SKM-1 treated with dmso at 0.1 percent for 144 hours (cell line): Measurements from ENCODE around the gene SND1.
"Not testable (repeated sequence)": the region's sequence is repeated elsewhere in the genome, so short reads cannot be mapped to it uniquely, and the experiment has no call there.

Source experiments
- DNase-seq: peaks from one replicate; lab custom pipeline; 2025; ENCODE audit not compliant: unreplicated experiment; lab: John Stamatoyannopoulos, UW

Gene SND1

GRCh38 chr7:127652333-127653248, 597 bp downstream of the SND1 start:
- DNase-seq = no peak

DNA sequence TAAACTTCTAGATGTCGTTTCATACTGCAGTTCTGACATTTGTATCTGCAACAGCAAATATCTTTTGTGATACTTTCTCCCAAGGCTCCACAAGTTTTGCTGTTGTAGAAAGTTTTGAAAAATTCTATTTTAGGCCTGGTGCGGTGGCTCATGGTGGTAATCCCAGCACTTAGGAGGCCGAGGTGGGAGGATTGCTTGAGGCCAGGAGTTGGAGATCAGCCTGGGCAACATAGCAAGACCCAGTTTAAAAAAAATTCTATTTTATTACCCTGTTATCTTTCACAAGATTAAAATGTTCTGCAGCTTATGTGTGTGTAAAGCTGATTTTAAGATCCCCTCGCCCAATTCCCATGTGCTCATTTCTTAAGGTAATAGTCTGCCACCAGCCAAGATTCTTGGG, 1.4 kb downstream of the SND1 start:
- no peak for DNase-seq

DNA sequence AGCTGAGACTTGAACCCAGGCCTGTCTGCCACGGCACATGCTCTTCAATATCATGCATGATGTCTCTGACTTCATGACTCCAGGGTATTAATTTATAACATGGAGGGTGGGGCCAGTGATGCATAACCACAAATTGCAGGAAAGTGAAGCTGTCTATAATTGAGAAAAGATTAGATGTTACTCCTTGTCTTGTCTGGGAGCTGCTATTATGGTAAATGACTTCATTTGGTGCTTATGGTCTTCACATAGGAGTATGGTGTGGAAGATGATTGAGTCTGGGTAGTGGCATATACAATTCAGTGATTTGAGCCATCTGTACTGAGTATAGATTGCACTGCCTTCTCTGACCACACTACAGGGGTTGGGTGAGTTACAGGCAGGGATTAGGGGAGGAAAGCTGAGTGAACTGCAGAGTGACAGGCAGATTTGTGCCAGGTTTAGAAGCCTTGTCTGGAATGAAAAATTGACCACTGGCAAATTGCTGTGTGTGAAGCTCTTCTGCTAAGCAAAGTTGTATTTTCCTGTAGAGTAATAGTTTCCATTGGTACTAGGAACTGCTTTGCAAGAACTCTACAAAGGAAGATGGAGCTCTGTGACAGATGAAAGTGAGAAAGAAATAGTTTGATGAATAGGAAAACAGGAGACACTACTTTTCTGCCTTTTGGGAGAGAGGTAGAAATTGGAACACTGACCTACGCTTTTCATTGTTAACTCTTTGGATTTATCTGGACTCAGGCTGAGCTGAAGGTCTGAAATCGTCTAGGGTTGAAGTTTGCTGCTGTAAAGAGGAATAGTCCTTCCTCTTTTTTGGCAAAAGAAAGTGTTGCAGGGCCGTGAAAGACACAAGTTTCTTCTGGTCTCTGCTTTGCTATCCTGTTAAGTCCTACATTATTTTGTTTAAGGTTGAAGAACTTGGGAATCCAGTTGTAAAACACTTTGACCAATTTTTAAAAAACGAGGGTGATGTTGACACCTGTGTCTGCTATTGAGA, 2.7 kb downstream of the SND1 start:
- DNase-seq = peak; percentile 12

GRCh38 chr7:127655720-127656119, 3.7 kb downstream of the SND1 start:
- DNase-seq = no peak

GRCh38 chr7:127657500-127657899, 5.5 kb downstream of the SND1 start:
- no peak for DNase-seq

- DNase-seq = no peak
These were observed 7.1 kb downstream of the SND1 start for GRCh38 chr7:127658970-127659630.

- DNase-seq = no peak
These were observed 13.9 kb downstream of the SND1 start for GRCh38 chr7:127665922-127666321.

DNA sequence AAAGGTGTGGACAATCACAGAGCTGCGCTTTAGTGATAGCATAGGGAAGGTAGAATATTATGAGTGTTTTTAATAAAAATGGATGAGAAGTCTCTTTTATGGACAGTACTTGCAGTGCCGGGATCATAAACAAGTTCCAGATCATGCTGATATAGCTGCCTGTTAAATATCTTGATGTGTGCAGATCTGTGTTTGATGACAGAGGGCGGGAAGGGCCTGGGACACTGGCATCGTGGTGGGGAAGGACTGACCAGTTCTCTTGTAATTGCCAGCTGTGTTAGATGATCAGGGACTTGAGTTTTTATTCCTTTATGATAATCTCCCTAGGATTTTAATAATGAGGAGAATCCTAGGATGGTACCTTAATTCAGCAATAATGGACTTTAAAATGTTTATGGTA, 14.6 kb downstream of the SND1 start:
- DNase-seq = no peak

DNA sequence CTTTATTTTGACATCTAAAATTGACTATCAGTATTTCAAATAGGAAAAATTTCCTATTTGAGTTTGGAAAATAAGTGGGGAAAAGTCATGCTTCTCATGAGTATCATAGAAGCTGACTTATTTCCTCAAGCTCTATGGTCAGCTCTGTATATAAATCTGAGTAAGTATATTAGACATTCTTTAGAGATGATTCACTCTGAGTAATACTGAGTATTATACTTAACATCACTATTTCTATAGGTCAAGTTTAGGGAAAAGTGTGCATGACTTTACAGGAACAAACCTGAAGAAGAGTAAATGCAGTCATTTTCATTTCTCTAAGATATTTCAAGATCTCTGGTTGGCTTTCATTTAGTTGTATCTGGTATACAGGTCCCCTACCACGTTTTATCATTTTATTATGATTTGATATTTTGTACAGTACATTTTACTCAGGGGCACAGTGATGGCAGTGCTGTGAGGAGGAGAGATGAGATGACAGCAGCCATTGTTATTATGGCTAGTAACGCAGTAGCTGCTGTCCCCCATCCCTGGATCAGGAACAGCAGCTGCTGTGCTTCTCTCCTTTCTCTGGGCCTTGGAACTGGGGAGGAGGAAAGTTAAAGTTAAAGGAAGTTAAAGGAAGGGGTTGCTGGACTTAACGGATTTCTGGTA, 15.2 kb downstream of the SND1 start:
- DNase-seq = no peak

DNA sequence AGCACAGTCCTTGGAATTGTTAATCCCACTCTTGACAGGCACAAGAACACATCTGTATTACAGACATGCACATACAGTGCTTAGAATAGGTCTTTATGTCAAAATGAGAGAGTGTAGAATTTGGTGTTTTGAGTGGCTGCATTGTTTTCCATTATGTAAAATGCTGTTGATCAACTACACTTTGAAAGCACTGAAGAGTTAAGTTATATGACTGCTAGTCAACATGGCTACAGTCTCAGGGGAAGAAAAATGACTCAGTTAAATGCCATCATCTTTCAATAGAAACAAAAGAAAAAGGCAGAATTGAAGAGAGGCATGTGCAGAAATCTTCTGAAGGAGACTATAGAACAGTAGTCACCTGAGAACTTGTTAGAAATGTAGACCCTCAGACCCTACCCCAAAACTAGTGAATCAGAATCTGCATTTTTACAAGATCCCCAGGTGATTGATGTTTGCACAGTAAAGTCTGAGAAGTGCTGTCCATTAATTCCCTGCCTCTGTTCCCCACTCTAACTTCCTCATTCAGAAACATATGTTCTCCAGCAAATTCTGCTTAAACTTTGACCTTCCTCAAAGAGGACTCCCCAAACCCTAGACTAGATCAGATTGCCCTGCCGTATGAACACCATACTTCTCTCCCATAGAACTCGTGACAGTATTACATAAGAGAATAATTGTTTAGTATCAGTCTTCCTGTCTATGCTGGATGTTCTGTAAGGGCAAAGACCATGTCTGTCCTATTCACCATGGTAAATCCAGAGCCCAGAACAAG, 16.0 kb downstream of the SND1 start:
- DNase-seq = peak; percentile 3

- DNase-seq = no peak
These were observed 19.3 kb downstream of the SND1 start for GRCh38 chr7:127671341-127671740.

- no peak for DNase-seq
These were observed 21.9 kb downstream of the SND1 start for GRCh38 chr7:127673902-127674301.

DNA sequence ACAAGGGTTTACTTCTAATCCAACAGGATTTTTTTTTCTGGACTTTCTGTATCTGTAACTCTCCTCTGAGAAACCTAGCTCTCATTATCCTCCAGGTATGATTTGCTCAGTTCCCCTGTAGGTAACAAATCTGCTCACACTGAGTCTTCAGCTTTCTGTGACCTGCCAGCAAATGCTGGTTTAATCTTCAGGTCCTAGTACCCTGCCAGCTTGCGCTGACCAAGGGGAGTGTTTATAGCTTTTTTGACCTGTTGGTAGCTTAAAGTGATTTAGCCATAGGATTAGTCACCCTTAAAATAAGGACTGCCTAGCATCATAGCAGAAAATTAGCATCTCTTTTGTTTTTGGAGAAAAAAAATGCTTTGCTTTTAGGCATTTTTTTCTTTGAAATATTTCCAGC, 22.4 kb downstream of the SND1 start:
- DNase-seq = no peak

DNA sequence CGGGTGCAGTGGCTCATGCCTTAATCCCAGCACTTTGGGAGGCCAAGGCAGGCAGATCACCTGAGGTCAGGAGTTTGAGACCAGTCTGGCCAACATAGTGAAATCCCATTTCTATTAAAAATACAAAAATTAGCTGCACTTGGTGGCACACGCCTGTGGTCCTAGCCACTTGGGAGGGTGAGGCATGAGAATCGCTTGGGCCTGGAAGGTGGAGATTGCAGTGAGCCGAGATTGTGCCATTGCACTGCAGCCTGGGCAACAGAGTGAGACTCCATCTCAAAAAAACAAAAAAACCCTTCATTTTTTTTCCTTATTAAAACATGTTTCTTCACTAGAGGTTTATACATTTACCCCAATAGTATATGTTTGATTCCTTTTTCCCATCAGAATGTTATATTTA, 22.9 kb downstream of the SND1 start:
- DNase-seq = not testable (repeated sequence)

DNA sequence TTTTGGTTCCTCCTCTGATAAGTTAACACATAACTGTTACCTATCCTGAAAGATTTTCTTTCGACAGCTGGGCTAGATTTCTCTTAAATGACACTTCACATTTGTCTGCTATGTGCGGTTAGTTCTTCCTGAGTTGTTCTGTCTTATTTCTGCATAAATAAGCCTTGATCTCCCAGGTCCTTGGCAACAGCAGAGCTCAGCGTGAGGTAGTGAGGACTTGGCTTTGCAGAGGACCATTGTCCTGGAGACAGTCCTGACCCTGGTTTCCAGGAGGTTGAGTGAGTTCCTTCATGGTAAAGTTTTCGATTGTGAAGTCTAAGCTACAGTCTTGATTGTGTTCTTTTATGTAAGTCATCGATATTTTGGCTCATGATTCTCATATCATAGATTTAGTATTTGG, 23.7 kb downstream of the SND1 start:
- DNase-seq = no peak

GRCh38 chr7:127677433-127678230, 25.6 kb downstream of the SND1 start:
- DNase-seq = no peak

GRCh38 chr7:127678337-127678736, 26.3 kb downstream of the SND1 start:
- no peak for DNase-seq

DNA sequence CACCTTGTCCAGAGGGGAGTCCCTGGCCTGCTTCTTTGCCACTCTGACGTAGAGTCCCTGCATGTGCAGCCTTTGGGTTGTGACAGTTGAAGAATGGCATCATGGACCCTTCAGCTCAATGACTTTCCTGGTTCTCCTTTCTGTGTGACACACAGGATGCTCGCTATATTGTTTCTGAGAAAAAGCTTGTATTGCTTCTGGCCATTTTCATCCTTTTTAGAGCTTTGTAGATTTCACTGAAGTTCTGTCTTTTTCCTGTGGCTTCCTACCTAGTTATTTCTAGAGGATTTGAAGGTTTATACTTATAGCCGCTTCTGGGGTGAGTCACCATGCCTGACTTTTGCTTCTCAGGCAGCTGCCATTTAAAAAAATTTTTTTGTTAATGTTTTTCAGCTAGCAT, 27.0 kb downstream of the SND1 start:
- DNase-seq = no peak

GRCh38 chr7:127680983-127681382, 29.0 kb downstream of the SND1 start:
- no peak for DNase-seq
